Measurements from ENCODE around the gene GPR132.
"Not testable (repeated sequence)": the region's sequence is repeated elsewhere in the genome, so short reads cannot be mapped to it uniquely, and the experiment has no call there.

The GPR132 gene

GRCh38 chr14:105085766-105086165 is 20.5 kb upstream of the GPR132 start:
- TF ChIP-seq CTCF (conservative IDR thresholded peaks at IDR 0.05; ENCODE audit: low read depth, low read length), result no peak
- H3K4me3 ChIP-seq (ENCODE audit: low read depth, low read length), result no peak overlapping the region
- no peak for DNase-seq (ENCODE audit: low read depth)

- TF ChIP-seq CTCF (conservative IDR thresholded peaks at IDR 0.05; ENCODE audit: low read depth, low read length), result no peak
- DNase-seq (ENCODE audit: low read depth), result no peak
- H3K4me3 ChIP-seq (ENCODE audit: low read depth, low read length), result no peak overlapping the region
Observed at GRCh38 chr14:105084741-105085571, 19.7 kb upstream of the GPR132 start.

- H3K4me3 ChIP-seq (ENCODE audit: low read depth, low read length), result no peak overlapping the region
- no peak for DNase-seq (ENCODE audit: low read depth)
- no peak for TF ChIP-seq CTCF (conservative IDR thresholded peaks at IDR 0.05; ENCODE audit: low read depth, low read length)
Observed at GRCh38 chr14:105083926-105084685, 18.9 kb upstream of the GPR132 start.

DNA sequence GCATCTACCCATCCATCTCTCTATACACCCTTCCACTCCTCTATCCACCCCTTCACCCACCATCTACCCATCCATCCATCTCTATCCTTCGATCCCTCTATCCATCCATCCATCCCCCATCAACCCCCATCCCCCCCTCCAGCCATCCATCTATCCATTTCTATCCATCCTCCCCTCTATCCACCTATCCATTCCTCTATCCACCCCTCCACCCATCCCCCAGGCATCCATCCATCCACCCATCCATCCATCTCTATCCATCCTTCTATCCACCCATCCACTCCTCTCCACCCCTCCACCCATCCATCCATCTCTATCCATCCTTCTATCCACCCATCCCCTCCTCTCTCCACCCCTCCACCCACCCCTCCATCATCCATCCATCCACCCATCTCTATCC is 17.5 kb upstream of the GPR132 start:
- DNase-seq (ENCODE audit: low read depth), result no peak
- no peak for TF ChIP-seq CTCF (conservative IDR thresholded peaks at IDR 0.05; ENCODE audit: low read depth, low read length)
- no peak overlapping the region for H3K4me3 ChIP-seq (ENCODE audit: low read depth, low read length)

DNA sequence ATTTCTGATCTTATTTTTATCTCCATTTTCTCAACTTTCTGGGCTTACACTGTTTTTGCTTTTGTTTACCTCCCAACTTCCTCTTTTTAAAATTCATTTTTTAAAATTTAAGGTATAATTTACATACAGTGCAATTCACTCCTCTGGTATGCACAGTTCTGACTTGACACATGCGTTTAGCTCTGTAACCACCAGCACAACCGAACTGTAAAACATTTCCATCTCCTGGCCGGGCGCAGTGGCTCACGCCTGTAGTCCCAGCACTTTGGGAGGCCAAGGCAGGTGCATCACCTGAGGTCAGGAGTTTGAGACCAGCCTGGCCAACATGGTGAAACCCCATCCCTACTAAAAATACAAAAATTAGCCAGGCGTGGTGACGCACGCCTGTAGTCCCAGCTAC is 16.2 kb upstream of the GPR132 start:
- not testable (repeated sequence) for DNase-seq (ENCODE audit: low read depth); H3K4me3 ChIP-seq (ENCODE audit: low read depth, low read length)

GRCh38 chr14:105080161-105080560 is 14.9 kb upstream of the GPR132 start:
- DNase-seq (ENCODE audit: low read depth), result no peak
- TF ChIP-seq CTCF (conservative IDR thresholded peaks at IDR 0.05; ENCODE audit: low read depth, low read length), result no peak
- H3K4me3 ChIP-seq (ENCODE audit: low read depth, low read length), result no peak overlapping the region

DNA sequence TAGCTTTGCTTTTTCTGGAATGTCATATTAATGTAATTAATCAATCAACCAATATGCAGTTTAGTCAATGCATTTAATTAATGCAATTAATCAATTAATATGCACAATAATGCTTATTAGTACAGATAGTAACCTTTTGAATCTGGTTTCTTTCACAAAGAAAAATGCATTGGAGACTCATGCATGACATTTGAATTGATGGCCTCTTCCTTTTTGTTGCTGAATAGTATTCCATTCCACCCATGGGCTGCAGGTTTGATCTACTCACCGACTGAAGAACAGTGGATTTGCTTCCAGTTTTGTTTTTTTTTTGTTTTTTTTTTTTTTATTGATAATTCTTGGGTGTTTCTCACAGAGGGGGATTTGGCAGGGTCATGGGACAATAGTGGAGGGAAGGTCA is 13.1 kb upstream of the GPR132 start:
- no peak for DNase-seq (ENCODE audit: low read depth)
- H3K4me3 ChIP-seq (ENCODE audit: low read depth, low read length), result no peak overlapping the region
- no peak for TF ChIP-seq CTCF (conservative IDR thresholded peaks at IDR 0.05; ENCODE audit: low read depth, low read length)
